Activated CD8-positive, alpha-beta memory T cell treated with anti-CD3 and anti-CD28 coated beads, Interleukin-2, amount 50 U/mL, for 24 hours (primary cell): ENCODE results near the gene MYO1D.

Experiments used
- DNase-seq: peaks from one replicate; pipeline ENCODE4 v3.0.0-alpha.2; 2020; ENCODE audit errors: extremely low read depth

Gene MYO1D

GRCh38 chr17:32504166-32504990 is 372.5 kb downstream of the MYO1D start:
- DNase-seq, result no peak

DNA sequence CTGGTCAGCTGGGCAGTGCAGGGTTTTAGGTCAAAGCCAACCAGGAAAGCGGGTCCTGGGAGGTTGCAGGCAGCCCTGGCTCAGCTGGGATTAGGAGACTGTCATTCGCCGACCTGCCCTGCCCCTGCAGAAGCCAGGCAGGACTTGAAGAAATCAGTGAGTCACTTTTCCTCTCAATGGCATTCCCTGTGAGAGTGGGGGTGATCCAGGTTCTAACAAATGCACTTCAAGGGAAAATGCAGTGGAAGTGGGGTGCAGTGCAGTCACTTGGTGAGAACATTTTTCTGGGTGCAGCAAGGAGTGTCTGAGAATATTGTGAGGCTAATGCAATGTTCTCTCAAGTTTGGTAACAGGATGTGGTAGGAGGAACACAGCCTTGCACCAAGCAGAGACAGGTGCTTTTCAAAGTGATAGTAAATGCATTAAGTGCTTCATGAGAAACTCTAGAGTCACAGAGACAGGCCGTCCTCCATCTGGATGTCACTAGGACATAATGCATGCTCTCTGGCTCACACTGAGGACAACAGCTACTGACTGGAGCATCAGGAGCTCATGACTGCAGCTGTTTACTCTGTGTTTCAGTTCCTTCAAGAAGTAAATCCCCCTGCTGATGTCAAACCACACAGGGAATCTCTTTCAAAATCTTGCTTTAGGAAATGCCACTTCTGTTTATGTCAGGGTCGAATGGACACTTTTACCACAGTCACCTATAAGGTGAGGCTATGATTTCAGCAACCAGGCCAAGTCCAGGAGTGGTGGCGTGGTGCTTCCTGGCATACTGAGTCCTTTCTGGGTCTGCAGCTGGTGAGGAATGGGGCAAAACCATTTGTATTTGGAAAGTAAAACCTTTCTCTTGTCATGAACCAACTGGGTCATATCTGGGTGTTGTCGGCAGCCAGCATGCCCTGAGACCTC is 373.4 kb downstream of the MYO1D start:
- DNase-seq, result no peak

DNA sequence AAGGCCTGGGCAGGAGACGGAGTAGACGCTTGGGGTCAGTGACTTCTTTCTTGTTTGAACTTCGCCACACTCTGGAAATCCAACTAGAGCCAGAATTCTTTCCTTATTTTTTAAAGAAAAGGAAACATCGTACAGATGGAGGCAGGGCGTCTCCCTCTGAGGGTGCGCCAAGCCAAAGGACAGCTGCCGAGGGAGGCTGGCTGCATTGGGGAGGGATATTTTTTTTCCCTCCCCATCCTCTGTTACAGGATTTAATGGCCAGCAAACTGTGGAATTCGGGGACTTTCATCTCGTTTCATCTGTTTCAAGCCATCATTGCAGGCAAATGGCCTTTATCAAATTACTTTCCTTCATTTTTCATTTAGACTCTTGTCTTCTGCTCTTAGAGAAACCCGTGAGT is 374.2 kb downstream of the MYO1D start:
- DNase-seq, result no peak

GRCh38 chr17:32502013-32502412 is 374.9 kb downstream of the MYO1D start:
- DNase-seq, result no peak

GRCh38 chr17:32498391-32498790 is 378.5 kb downstream of the MYO1D start:
- DNase-seq, result no peak

DNA sequence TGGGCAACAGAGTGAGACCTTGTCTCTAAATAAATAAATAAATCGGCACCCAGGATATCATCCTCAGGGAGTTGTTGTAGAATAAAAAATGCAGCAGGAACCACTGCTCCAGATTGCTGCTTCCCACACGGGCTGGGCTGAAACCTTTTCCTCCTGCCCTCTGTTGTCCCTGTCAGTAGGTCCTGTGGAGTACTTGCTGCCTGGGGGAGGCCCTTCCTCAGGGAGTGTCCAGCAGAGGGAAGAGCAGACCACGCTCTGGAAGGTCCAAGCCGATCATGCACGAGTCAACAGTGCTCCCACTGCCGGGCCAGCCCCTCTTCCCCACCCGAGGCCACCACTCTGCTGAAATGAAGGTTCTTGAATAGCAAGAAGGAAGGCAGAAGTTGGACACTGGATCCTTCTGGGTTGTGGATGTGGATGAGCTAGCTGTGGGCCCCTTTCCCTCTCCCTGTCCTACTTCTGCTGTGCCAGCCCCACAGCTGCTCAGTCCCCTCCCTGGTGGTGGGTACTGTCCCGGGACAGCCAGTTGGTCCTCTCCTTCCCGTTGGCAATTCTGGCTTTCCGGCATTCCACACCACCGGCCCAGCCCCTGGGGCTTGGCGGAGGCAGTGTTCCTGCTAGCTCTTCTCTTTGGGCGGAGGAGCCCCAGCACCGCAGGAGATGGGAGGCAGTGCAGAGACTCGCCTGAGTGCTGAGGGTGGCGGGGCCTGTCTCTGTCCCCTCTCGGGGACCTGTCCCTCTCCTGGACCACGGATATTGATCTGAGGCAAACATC is 379.3 kb downstream of the MYO1D start:
- no peak for DNase-seq

DNA sequence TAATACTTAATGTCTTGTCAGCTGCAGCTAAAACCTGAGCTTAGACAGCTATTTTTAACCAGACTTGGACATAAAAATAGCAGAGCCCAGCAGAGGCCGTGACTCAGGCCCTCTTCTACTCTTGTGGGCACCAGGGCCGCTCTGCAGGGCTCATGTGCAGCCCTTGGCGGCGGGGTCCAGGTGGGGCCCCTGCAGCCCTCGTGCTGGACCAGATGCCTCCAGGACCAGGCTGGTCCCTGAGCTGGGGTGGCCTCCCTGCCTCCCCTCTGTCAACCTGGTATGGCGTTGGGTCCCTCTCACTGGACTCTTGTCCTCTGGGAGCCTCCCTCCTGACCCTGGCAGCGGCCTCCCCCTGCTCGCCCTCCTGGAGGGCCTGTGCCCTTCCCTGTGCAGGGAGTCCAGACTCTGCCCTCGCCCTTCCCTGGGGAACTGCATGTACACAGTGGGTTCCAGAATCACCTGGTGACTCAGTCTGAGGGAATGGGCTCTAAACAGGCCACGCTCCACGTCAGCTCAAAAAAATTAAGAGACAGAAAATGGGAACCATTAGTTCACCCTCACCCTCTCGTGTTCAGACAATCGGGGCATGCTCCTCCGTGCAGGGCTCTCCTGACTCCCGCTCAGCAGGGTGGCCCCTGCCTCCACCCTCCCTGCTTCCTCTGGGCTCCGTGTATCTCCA is 380.4 kb downstream of the MYO1D start:
- no peak for DNase-seq

DNA sequence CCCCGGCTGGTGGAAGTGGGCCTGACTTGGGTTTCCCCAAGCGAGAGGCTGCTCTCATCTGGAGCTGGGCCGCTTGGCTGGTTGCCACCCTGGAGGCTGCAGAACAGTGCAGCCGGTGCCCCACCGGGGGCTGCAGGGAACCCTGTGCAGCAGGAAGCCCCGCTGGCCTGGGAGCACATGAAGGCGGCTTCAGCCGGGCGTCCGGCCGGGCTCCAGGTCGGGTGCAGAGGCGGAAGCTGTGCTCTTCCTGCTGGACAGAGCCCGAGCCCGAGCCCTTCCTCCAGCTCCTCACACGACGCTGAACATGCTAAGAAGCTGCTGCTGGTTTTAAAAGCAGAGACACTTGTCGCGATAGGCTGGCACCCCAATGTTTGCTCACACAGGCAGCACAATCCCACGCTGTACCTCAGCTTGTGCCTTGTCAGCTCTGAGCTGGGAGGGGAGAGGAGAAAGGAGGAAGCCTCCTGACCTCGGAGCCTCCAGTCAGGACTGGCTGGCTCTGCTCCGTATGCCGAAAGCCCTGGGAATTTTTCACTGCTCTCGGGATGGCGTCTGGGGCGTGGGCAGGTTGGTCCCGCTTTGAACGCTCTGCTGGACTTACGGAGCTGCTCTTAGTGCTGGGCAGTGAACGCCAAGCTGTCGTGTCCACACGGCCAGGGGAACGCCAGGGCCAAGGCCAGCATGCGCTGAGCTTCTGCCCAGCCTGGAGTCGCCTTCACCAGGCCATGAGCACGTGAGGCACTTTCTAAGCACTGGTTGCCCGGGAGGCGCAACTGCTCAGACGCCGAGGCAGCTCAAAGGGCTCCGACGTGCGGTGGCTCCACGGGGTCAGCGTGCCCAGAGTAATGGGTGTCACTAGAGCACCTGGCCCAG is 381.3 kb downstream of the MYO1D start:
- DNase-seq, result no peak

GRCh38 chr17:32494621-32495358 is 382.1 kb downstream of the MYO1D start:
- no peak for DNase-seq

GRCh38 chr17:32493976-32494513 is 382.9 kb downstream of the MYO1D start:
- no peak for DNase-seq

DNA sequence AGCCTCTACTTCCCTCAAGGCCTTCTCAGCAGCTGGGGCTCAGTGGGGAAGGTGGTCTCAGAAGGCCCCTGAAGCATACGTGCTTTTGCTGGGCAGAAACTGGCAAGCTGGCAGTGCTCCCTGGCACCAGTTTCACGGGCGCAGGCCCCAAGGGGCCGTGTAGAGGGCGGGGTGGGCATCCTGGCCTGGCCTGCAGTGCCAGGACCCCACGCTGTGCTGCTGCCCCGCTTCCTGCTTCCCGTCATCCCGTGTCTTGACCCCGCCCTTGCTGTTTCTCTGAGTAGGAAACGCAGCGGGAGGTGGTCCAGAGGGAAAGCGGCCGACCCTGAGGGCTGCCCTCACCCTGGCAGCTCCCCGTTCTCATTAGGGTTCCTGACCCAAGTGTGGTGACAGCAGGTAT is 383.4 kb downstream of the MYO1D start:
- no peak for DNase-seq

- DNase-seq, result no peak
Measured at GRCh38 chr17:32492648-32493289, 384.2 kb downstream of the MYO1D start.

- DNase-seq, result no peak
Measured at GRCh38 chr17:32492264-32492589, 384.7 kb downstream of the MYO1D start.

DNA sequence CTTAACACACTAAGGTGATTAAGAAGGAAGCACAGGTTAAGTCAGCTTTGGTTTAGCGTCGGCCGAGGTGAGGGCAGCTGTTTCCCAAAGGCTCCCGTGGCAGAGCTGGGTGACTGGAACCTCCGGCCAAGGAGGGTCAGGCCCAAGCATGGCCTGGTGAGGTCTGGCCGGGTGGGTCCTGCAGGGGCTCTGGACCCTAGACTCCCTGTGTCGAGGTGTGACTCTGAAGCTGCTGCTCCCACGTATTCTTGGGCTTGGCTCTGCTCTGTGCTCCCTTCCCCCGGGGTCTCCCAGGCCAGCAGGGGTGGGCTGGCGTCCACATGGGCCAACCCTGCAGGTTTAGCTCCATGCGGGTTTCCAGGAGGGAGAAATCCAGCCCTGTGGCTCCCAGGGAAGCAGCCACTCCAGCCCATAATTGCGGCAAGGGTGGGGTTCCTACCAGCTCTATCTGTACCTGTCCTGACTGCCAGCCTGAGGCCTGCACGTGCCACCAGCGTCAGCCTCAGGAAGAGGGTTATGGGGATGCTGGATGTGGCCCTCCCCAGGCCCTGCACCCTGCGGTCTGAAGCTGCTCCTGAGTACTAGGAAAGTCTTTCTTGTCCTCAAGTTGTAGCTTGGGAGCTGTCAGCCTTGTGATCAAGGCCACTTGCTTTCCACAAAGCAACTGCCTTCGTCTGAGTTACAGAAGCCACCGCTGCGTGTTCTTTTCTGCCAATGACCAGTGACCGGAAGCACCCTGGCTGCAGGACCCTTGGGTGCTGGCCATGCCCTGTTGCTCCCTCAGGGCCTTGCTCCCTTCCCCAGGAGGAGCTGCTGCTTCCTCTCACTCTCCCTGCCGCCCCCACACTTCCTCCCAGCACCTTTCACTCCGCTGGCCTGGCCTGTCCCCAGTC is 385.3 kb downstream of the MYO1D start:
- DNase-seq, result no peak

DNA sequence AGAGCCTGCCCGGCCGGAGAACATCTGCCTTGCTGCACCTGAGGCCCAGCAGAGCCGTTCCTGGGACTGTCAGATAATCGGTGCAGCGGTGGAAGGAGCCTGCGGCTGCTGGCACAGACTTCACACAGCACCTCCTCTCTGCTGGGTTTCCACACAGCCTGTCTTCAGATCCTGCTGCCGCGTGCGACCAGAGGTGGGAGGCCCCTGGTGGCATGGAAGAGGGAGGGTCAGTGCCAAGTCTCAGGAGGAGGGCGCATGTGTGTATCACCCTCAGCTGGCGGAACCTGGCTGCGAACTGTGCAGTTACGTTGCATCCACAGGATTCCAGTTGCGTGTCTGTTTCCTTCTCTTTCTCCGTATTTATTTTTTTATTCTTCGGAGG is 386.8 kb downstream of the MYO1D start:
- no peak for DNase-seq

- DNase-seq, result no peak
Measured at GRCh38 chr17:32489320-32490100, 387.4 kb downstream of the MYO1D start.

- no peak for DNase-seq
Measured at GRCh38 chr17:32488604-32489180, 388.2 kb downstream of the MYO1D start.
